Liver (tissue), 9 donors: ENCODE results near the gene BHLHE23. TPM values are rescaled to one million over a fixed set of nuclear protein-coding genes. Genes with fewer than 3 reads are reported as not detected.

Experiments
- DNase-seq: peaks from one replicate; pipeline ENCODE4 v3.0.0-alpha.2; 2017; ENCODE audit warnings: low spot score
- H3K27ac ChIP-seq, 2 donors: one replicate each; pipeline ENCODE4 v1.7.0; 2013; ENCODE audit warnings: inconsistent platforms in 2 of 2, low read length in 2 of 2, control low read depth in 1 of 2, low read depth in 1 of 2, mild to moderate bottlenecking in 1 of 2
- H3K27me3 ChIP-seq, 4 donors: one replicate each; pipeline versions ENCODE4 v1.6.1 to v1.7.0; 2013; ENCODE audit warnings: low read length in 3 of 4, inconsistent platforms in 1 of 4, mild to moderate bottlenecking in 1 of 4, moderate library complexity in 1 of 4; ENCODE audit not compliant: control insufficient read depth in 4 of 4, insufficient read depth in 4 of 4
- H3K36me3 ChIP-seq, 4 donors: one replicate each; pipeline versions ENCODE4 v1.6.1 to v1.7.0; 2013; ENCODE audit warnings: low read length in 3 of 4, mild to moderate bottlenecking in 3 of 4, low read depth in 1 of 4, moderate library complexity in 1 of 4; ENCODE audit not compliant: control insufficient read depth in 4 of 4, insufficient read depth in 3 of 4
- H3K4me1 ChIP-seq, 4 donors: one replicate each; pipeline versions ENCODE4 v1.6.1 to v1.7.0; 2013; ENCODE audit warnings: low read length in 3 of 4, mild to moderate bottlenecking in 3 of 4, moderate library complexity in 1 of 4; ENCODE audit not compliant: control insufficient read depth in 4 of 4, insufficient read depth in 4 of 4
- H3K4me3 ChIP-seq, 3 donors: one replicate each; pipeline versions ENCODE4 v1.6.1 to v1.7.0; 2013; ENCODE audit warnings: low read length in 3 of 3, control low read depth in 1 of 3, low read depth in 1 of 3, mild to moderate bottlenecking in 1 of 3
- H3K9ac ChIP-seq, 2 donors: one replicate each; pipeline ENCODE4 v1.7.0; 2013; ENCODE audit warnings: low read length in 2 of 2, mild to moderate bottlenecking in 2 of 2, moderate library complexity in 2 of 2, control low read depth in 1 of 2, low read depth in 1 of 2
- H3K9me3 ChIP-seq, 4 donors: one replicate each; pipeline versions ENCODE4 v1.6.1 to v1.7.0; 2013; ENCODE audit warnings: low read length in 3 of 4; ENCODE audit not compliant: control insufficient read depth in 4 of 4
- EGR1 ChIP-seq, 2 donors: IDR thresholded peaks; 2 replicates each; pipeline ENCODE4 v1.6.1; 2016 to 2018; ENCODE audit warnings: antibody characterized with exemption in 2 of 2, low read depth in 2 of 2
- FOXA1 ChIP-seq: IDR thresholded peaks from 2 replicates; pipeline ENCODE4 v1.6.1; 2016; ENCODE audit warnings: antibody characterized with exemption
- FOXA2 ChIP-seq: IDR thresholded peaks from 2 replicates; pipeline ENCODE4 v1.6.1; 2016; ENCODE audit warnings: antibody characterized with exemption
- HNF4A ChIP-seq, 2 donors: conservative IDR thresholded peaks; 2 replicates each; pipeline ENCODE4 v1.6.1; 2016; ENCODE audit warnings: antibody characterized with exemption in 2 of 2, mild to moderate bottlenecking in 2 of 2
- HNF4G ChIP-seq: IDR thresholded peaks from 2 replicates; pipeline ENCODE4 v1.6.1; 2016; ENCODE audit warnings: antibody characterized with exemption
- JUND ChIP-seq, 2 donors: IDR thresholded peaks; 2 replicates each; pipeline ENCODE4 v1.6.1; 2016; ENCODE audit warnings: antibody characterized with exemption in 2 of 2
- NR2F2 ChIP-seq: IDR thresholded peaks from 2 replicates; pipeline ENCODE4 v1.6.1; 2016; ENCODE audit warnings: antibody characterized with exemption
- RAD21 ChIP-seq, 2 donors: IDR thresholded peaks; 2 replicates each; pipeline ENCODE4 v1.6.1; 2016; ENCODE audit warnings: antibody characterized with exemption in 2 of 2, mild to moderate bottlenecking in 2 of 2
- RXRA ChIP-seq, 2 donors: IDR thresholded peaks; 2 replicates each; pipeline ENCODE4 v1.6.1; 2017 to 2018; ENCODE audit warnings: antibody characterized with exemption in 2 of 2, mild to moderate bottlenecking in 1 of 2
- SP1 ChIP-seq: IDR thresholded peaks from 2 replicates; pipeline ENCODE4 v1.6.1; 2018; ENCODE audit warnings: antibody characterized with exemption, mild to moderate bottlenecking
- TAF1 ChIP-seq: conservative IDR thresholded peaks from 2 replicates; pipeline ENCODE4 v1.6.1; 2016; ENCODE audit warnings: antibody characterized with exemption, mild to moderate bottlenecking
- YY1 ChIP-seq: IDR thresholded peaks from 2 replicates; pipeline ENCODE4 v1.6.1; 2016; ENCODE audit warnings: antibody characterized with exemption, mild to moderate bottlenecking
- WGBS: extraction: QIAGEN DNeasy Blood & Tissue Kit; methylation state at CpG from one replicate; pipeline ENCODE4 v1.1.7; 2013; 5-methylcytosine and 5-hydroxymethylcytosine counted together
- polyA plus RNA-seq, 2 donors: library from polyadenylated mRNA; stranded (reverse) in 1 of 2; unstranded in 1 of 2; fragments of 200-250 nt in 1 of 2; fragments of >200 nt in 1 of 2; fragmentation: Nextera tagmentation in 1 of 2; extraction: Ambion mirVana in 1 of 2; gene quantifications; one replicate each; pipeline versions ENCODE4 v1.2.1 to v1.2.3, GENCODE V29; 2013 to 2015
- total RNA-seq, 2 donors: library from RNA; depleted of rRNA; stranded (reverse); fragments of >200 nt; gene quantifications; one replicate each; pipeline ENCODE4 v1.2.3, GENCODE V29; 2014
- TF ChIP-seq, protein P1 (sequence below): IDR thresholded peaks from 2 replicates; pipeline ENCODE4 v1.6.1; 2016; ENCODE audit warnings: antibody characterized with exemption
- TF ChIP-seq, protein P2 (sequence below): IDR thresholded peaks from 2 replicates; pipeline ENCODE4 v1.6.1; 2016; ENCODE audit warnings: antibody characterized with exemption, mild to moderate bottlenecking
- TF ChIP-seq, protein P3 (sequence below): fragments of 150-350 bp; IDR thresholded peaks from 2 replicates; pipeline ENCODE4 v1.5.1; 2017; ENCODE audit warnings: improper control_type of control experiment, low read depth, low read length; ENCODE audit not compliant: missing input control
- TF ChIP-seq, protein P4 (sequence below): IDR thresholded peaks from 2 replicates; pipeline ENCODE4 v1.6.1; 2016; ENCODE audit warnings: antibody characterized with exemption
- donor health status: healthy.
- donor health status: healthy.
- donor health status: healthy.
- donor health status: healthy.
- donor health status: healthy.

The BHLHE23 gene
- total and polyA plus RNA-seq, 4 donors = not detected

DNA sequence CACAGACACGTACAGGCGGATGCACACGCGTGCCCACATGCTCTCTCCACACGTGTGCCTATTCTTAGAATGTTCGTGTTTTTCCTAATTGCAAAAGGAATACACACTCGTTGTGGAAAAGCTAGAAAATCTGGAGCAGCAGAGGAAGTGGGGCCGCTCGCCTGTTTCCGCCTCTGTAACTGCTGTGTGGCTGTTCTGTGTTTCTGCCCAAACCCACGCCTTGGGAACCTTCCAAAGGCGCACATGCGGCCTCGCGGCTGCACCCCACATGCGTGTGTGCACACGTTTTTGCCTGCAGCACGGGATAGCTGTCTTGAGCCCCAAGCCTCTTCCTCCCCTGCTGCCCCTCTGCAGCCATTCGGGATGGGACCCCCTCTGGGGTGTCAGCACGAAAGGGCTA, 42.1 kb downstream of the BHLHE23 start:
- no peaks in the 10 kb centered on the region for H3K9me3 ChIP-seq
- H3K4me3 ChIP-seq = no peak overlapping the region
- no peak for DNase-seq
- peaks cover 2 to 11% (median 6%) of the 10 kb centered on the region in 4 donors for H3K4me1 ChIP-seq
- WGBS = 84% methylated on average over 20 of the region's 20 CpGs
- TF ChIP-seq HNF4G (no peak), SP1 (no peak), EGR1 (IDR thresholded peaks at IDR 0.05; ENCODE audit: low read depth in 2 of 2) (no peak), RXRA (IDR thresholded peaks at IDR 0.05) (no peak), RAD21 (IDR thresholded peaks at IDR 0.05) (no peak), YY1 (no peak), FOXA1 (no peak), TAF1 (no peak)
- TF ChIP-seq, protein P1, sequence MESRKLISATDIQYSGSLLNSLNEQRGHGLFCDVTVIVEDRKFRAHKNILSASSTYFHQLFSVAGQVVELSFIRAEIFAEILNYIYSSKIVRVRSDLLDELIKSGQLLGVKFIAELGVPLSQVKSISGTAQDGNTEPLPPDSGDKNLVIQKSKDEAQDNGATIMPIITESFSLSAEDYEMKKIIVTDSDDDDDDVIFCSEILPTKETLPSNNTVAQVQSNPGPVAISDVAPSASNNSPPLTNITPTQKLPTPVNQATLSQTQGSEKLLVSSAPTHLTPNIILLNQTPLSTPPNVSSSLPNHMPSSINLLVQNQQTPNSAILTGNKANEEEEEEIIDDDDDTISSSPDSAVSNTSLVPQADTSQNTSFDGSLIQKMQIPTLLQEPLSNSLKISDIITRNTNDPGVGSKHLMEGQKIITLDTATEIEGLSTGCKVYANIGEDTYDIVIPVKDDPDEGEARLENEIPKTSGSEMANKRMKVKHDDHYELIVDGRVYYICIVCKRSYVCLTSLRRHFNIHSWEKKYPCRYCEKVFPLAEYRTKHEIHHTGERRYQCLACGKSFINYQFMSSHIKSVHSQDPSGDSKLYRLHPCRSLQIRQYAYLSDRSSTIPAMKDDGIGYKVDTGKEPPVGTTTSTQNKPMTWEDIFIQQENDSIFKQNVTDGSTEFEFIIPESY = no peak
- TF ChIP-seq, protein P2, sequence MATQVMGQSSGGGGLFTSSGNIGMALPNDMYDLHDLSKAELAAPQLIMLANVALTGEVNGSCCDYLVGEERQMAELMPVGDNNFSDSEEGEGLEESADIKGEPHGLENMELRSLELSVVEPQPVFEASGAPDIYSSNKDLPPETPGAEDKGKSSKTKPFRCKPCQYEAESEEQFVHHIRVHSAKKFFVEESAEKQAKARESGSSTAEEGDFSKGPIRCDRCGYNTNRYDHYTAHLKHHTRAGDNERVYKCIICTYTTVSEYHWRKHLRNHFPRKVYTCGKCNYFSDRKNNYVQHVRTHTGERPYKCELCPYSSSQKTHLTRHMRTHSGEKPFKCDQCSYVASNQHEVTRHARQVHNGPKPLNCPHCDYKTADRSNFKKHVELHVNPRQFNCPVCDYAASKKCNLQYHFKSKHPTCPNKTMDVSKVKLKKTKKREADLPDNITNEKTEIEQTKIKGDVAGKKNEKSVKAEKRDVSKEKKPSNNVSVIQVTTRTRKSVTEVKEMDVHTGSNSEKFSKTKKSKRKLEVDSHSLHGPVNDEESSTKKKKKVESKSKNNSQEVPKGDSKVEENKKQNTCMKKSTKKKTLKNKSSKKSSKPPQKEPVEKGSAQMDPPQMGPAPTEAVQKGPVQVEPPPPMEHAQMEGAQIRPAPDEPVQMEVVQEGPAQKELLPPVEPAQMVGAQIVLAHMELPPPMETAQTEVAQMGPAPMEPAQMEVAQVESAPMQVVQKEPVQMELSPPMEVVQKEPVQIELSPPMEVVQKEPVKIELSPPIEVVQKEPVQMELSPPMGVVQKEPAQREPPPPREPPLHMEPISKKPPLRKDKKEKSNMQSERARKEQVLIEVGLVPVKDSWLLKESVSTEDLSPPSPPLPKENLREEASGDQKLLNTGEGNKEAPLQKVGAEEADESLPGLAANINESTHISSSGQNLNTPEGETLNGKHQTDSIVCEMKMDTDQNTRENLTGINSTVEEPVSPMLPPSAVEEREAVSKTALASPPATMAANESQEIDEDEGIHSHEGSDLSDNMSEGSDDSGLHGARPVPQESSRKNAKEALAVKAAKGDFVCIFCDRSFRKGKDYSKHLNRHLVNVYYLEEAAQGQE = no peak
- TF ChIP-seq, protein P3, sequence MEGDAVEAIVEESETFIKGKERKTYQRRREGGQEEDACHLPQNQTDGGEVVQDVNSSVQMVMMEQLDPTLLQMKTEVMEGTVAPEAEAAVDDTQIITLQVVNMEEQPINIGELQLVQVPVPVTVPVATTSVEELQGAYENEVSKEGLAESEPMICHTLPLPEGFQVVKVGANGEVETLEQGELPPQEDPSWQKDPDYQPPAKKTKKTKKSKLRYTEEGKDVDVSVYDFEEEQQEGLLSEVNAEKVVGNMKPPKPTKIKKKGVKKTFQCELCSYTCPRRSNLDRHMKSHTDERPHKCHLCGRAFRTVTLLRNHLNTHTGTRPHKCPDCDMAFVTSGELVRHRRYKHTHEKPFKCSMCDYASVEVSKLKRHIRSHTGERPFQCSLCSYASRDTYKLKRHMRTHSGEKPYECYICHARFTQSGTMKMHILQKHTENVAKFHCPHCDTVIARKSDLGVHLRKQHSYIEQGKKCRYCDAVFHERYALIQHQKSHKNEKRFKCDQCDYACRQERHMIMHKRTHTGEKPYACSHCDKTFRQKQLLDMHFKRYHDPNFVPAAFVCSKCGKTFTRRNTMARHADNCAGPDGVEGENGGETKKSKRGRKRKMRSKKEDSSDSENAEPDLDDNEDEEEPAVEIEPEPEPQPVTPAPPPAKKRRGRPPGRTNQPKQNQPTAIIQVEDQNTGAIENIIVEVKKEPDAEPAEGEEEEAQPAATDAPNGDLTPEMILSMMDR = no peak
- H3K27me3 ChIP-seq = no peaks in the 10 kb centered on the region
- no peak overlapping the region for H3K27ac ChIP-seq
- H3K36me3 ChIP-seq = peaks cover 25 to 62% (median 28%) of the 10 kb centered on the region in 4 donors
- no peak overlapping the region for H3K9ac ChIP-seq

DNA sequence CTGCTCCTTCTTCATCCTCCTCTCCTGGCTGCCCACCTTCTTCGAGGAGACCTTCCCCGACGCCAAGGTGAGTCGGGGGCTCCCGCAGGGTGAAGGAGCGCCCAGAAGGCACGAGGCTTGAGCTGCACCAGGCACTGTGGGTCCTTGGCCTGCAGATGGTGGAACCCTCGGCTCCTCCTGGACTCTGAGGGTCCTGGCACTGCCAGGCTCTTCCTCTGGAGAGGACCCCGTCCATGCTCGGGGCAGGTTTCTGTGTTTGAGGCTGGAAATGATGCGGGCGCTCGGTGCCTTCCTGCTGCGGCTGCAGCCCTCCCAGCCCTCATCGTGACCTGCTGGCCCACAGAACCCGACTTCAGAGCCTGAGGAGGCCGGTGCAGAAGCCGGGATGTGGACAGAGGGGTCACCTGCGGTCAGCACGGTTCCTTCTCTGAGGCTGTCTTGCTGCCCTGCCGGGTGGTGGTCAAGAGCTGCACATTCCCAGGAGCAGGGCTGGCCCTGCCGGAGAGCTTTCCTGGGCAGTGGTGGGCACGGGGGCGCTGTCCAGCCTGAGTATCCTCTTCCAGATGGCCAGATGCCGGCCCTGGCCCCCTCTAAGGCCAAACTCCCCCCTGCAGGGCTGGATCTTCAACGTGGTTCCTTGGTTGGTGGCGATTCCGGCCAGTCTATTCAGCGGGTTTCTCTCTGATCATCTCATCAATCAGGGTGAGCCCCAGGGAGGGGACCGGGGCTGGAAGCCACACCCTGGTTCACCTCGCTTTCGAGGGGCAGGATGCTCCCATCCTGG, 43.0 kb downstream of the BHLHE23 start:
- no peaks in the 10 kb centered on the region for H3K27me3 ChIP-seq
- no peak overlapping the region for H3K4me3 ChIP-seq
- 93% methylated on average over 32 of the region's 32 CpGs for WGBS
- no peaks in the 10 kb centered on the region for H3K9me3 ChIP-seq
- H3K27ac ChIP-seq = no peak overlapping the region
- H3K9ac ChIP-seq = no peak overlapping the region
- H3K36me3 ChIP-seq = peaks cover 25 to 70% (median 29%) of the 10 kb centered on the region in 4 donors
- no peak for DNase-seq
- H3K4me1 ChIP-seq = peaks cover 1 to 11% (median 2%) of the 10 kb centered on the region in 4 donors
- TF ChIP-seq YY1 = no peak
- no peak for TF ChIP-seq TAF1
- TF ChIP-seq, protein P1 = no peak
- TF ChIP-seq HNF4A (conservative IDR thresholded peaks at IDR 0.05) = no peak
- no peak for TF ChIP-seq JUND (IDR thresholded peaks at IDR 0.05)
- TF ChIP-seq, protein P4, sequence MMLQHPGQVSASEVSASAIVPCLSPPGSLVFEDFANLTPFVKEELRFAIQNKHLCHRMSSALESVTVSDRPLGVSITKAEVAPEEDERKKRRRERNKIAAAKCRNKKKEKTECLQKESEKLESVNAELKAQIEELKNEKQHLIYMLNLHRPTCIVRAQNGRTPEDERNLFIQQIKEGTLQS = no peak
- no peak for TF ChIP-seq RXRA (IDR thresholded peaks at IDR 0.05)
- no peak for TF ChIP-seq FOXA2
- TF ChIP-seq, protein P2 = no peak
- no peak for TF ChIP-seq HNF4G
- no peak for TF ChIP-seq NR2F2
